Loucy (cell line): ENCODE data around the gene KRTAP19-8.

ENCODE experiments used
- CTCF ChIP-seq: fragments of 200-600 bp; sonication (generic); conservative IDR thresholded peaks from 2 replicates; pipeline ENCODE4 v1.5.1; 2014; ENCODE audit warnings: mild to moderate bottlenecking, antibody characterized with exemption, low read length
- EZH2phosphoT487 ChIP-seq: fragments of 200-600 bp; IDR thresholded peaks from 2 replicates; pipeline ENCODE4 v1.6.1; 2018; ENCODE audit warnings: antibody characterized with exemption, mild to moderate bottlenecking, moderate library complexity, borderline replicate concordance

DNA sequence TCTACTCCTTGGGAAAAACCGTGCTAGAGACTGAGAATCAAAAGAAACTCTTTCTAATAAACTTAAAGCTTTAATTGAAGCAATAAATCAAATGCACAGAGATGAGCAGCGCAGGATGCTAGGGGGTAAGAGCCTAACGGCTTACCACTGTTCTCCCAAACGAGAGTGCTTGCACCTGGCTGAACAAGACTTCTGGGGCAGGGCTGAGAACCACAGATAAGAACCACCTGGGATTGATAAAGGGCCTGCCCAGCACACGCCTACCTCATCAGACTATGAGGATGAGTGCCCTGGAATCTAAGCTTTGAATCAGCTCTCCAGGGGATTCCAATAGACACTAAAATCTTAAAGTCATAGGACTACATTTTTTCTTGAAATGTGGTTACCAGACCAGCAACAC, 43.3 kb downstream of the KRTAP19-8 start:
- TF ChIP-seq CTCF: no peak
- no peak for TF ChIP-seq EZH2phosphoT487
